Breast epithelium (tissue), 4 donors: ENCODE data around the gene BSDC1. TPM values are rescaled to one million over a fixed set of nuclear protein-coding genes. Genes with fewer than 3 reads are reported as not detected.

ENCODE experiments used
- DNase-seq, 2 donors: peaks; one replicate each; pipeline ENCODE4 v3.0.0-alpha.2; 2019; ENCODE audit warnings: low spot score in 2 of 2
- H3K27ac ChIP-seq, 2 donors: fragments of 200-600 bp; sonication (generic) in 1 of 2; one replicate each; pipeline ENCODE4 v1.5.1; 2016 to 2019; ENCODE audit warnings: mild to moderate bottlenecking in 1 of 2
- H3K27me3 ChIP-seq, 2 donors: fragments of 200-600 bp; sonication (generic) in 1 of 2; one replicate each; pipeline versions ENCODE4 v1.5.1 to v1.6.0; 2017 to 2019; ENCODE audit warnings: control low read depth in 1 of 2, mild to moderate bottlenecking in 1 of 2
- H3K36me3 ChIP-seq: fragments of 200-600 bp; one replicate; pipeline ENCODE4 v1.5.1; 2019
- H3K4me1 ChIP-seq, 2 donors: fragments of 200-600 bp; sonication (generic); one replicate each; pipeline ENCODE4 v1.5.1; 2016 to 2019; ENCODE audit warnings: control low read depth in 1 of 2
- H3K4me3 ChIP-seq, 3 donors: fragments of 200-600 bp; sonication (generic); 1 replicate in 2 of 3; 2 replicates in 1 of 3; pipeline ENCODE4 v1.5.1; 2016 to 2019; ENCODE audit warnings: mild to moderate bottlenecking in 3 of 3, moderate library complexity in 2 of 3
- H3K9me3 ChIP-seq, 2 donors: fragments of 200-600 bp; sonication (generic) in 1 of 2; one replicate each; pipeline ENCODE4 v1.5.1; 2016 to 2019; ENCODE audit warnings: control low read depth in 1 of 2
- CTCF ChIP-seq, 3 donors: fragments of 450-650 bp; IDR thresholded peaks; one replicate each; pipeline ENCODE4 v1.5.1; 2016 to 2017; ENCODE audit warnings: antibody characterized with exemption in 3 of 3, mild to moderate bottlenecking in 3 of 3, moderate library complexity in 3 of 3
- POLR2A ChIP-seq: fragments of 450-650 bp; IDR thresholded peaks from one replicate; pipeline ENCODE4 v1.6.1; 2016; ENCODE audit warnings: antibody characterized with exemption, mild to moderate bottlenecking, moderate library complexity
- POLR2AphosphoS5 ChIP-seq, 3 donors: sonication (generic); formaldehyde crosslinking; IDR thresholded peaks; one replicate each; pipeline ENCODE4 v1.6.1; 2017; ENCODE audit warnings: antibody characterized with exemption in 3 of 3
- intact Hi-C: fragments of 100-400 bp; cut with DNase I; formaldehyde crosslinking; loops from one replicate; pipeline ENCODE4 v1.15.1; 2023; ENCODE audit warnings: low total_unique reads
- total RNA-seq, 3 donors: library from RNA; depleted of rRNA; stranded (reverse); fragments of >200 nt; gene quantifications; one replicate each; pipeline ENCODE4 v1.1.0, GENCODE V29; 2016

Gene BSDC1
- total RNA-seq, 3 donors from 2014 or later, result 86.9 to 123 (median 95.1) TPM

GRCh38 chr1:32372149-32372756, 22.0 kb downstream of the BSDC1 start:
- DNase-seq, result no peak
- TF ChIP-seq POLR2A, result no peak
- no peak for TF ChIP-seq POLR2AphosphoS5 (IDR thresholded peaks at IDR 0.05)
- TF ChIP-seq CTCF (IDR thresholded peaks at IDR 0.05), result no peak
- Histone ChIP-seq H3K4me1 (no peaks in the 10 kb centered on the region), H3K9me3 (no peaks in the 10 kb centered on the region), H3K27ac (no peak overlapping the region), H3K4me3 (no peak overlapping the region), H3K27me3 (no peaks in the 10 kb centered on the region), H3K36me3 (peaks cover 29% of the 10 kb centered on the region)
- intact Hi-C loops, result loop anchor here (5.0 kb wide), 1 partner anchor 700 kb away; no protein-coding TSS in a partner anchor

- no peak for TF ChIP-seq POLR2AphosphoS5 (IDR thresholded peaks at IDR 0.05)
- no peak for TF ChIP-seq POLR2A
- TF ChIP-seq CTCF (IDR thresholded peaks at IDR 0.05), result no peak
Observed at GRCh38 chr1:32367912-32368635, 26.2 kb downstream of the BSDC1 start.

GRCh38 chr1:32365445-32365844, 28.8 kb downstream of the BSDC1 start:
- TF ChIP-seq CTCF (IDR thresholded peaks at IDR 0.05), result no peak
- no peak for TF ChIP-seq POLR2AphosphoS5 (IDR thresholded peaks at IDR 0.05)
- no peak for TF ChIP-seq POLR2A
- H3K9me3 ChIP-seq, result no peaks in the 10 kb centered on the region
- no peak for DNase-seq
- intact Hi-C loops, result no loop called here
- no peak overlapping the region for H3K27ac ChIP-seq
- peaks cover 0 to 5% of the 10 kb centered on the region in 2 donors for H3K4me1 ChIP-seq
- no peaks in the 10 kb centered on the region for H3K27me3 ChIP-seq
- H3K4me3 ChIP-seq, result no peak overlapping the region
- H3K36me3 ChIP-seq, result peaks cover 18% of the 10 kb centered on the region

More at GRCh38 chr1:32367912-32368635, 26.2 kb downstream of the BSDC1 start:
- no peaks in the 10 kb centered on the region for H3K27me3 ChIP-seq
- H3K4me1 ChIP-seq, result no peaks in the 10 kb centered on the region
- no peak for DNase-seq
- intact Hi-C loops, result no loop called here
- H3K36me3 ChIP-seq, result peaks cover 18% of the 10 kb centered on the region
- no peak overlapping the region for H3K27ac ChIP-seq
- H3K4me3 ChIP-seq, result no peak overlapping the region
- no peaks in the 10 kb centered on the region for H3K9me3 ChIP-seq

- intact Hi-C loops, result no loop called here
- Histone ChIP-seq H3K36me3 (peaks cover 18% of the 10 kb centered on the region), H3K4me3 (no peak overlapping the region), H3K9me3 (no peaks in the 10 kb centered on the region), H3K27me3 (no peaks in the 10 kb centered on the region), H3K4me1 (peaks cover 0 to 5% of the 10 kb centered on the region in 2 donors), H3K27ac (peak overlapping the region in 1 of 2 donors; percentile 17)
- DNase-seq, result no peak
- TF ChIP-seq CTCF (IDR thresholded peaks at IDR 0.05) (no peak), POLR2A (no peak), POLR2AphosphoS5 (IDR thresholded peaks at IDR 0.05) (no peak)
Observed at GRCh38 chr1:32364836-32365235, 29.4 kb downstream of the BSDC1 start.

- H3K36me3 ChIP-seq, result peaks cover 18% of the 10 kb centered on the region
- peak overlapping the region in 1 of 2 donors; percentile 22 for H3K27ac ChIP-seq
- H3K27me3 ChIP-seq, result no peaks in the 10 kb centered on the region
- H3K4me3 ChIP-seq, result no peak overlapping the region
- H3K4me1 ChIP-seq, result peaks cover 0 to 5% of the 10 kb centered on the region in 2 donors
- no peaks in the 10 kb centered on the region for H3K9me3 ChIP-seq
- no peak for TF ChIP-seq CTCF (IDR thresholded peaks at IDR 0.05)
- peak in 1 of 3 donors; percentile 33 for TF ChIP-seq POLR2AphosphoS5 (IDR thresholded peaks at IDR 0.05)
- no peak for TF ChIP-seq POLR2A
- peak in 1 of 2 donors; percentile 65 for DNase-seq
- intact Hi-C loops, result no loop called here
Observed at GRCh38 chr1:32363713-32364112, 30.5 kb downstream of the BSDC1 start.
